Neural progenitor cell (in vitro differentiated cells): Measurements from ENCODE around the gene HCAR3. TPM values are rescaled to one million over a fixed set of nuclear protein-coding genes. Genes with fewer than 3 reads are reported as not detected.
"Not testable (repeated sequence)": the region's sequence is repeated elsewhere in the genome, so short reads cannot be mapped to it uniquely, and the experiment has no call there.

Experiments
- DNase-seq: peaks from one replicate; pipeline ENCODE4 v3.0.0-alpha.2; 2016; ENCODE audit warnings: low spot score
- H2AFZ ChIP-seq: fragments of 200-600 bp; sonication (generic); replicated peaks from 2 replicates; pipeline ENCODE4 v1.6.1; 2016; ENCODE audit warnings: antibody characterized with exemption
- H3F3A ChIP-seq: fragments of 200-600 bp; sonication (generic); 2 replicates; pipeline ENCODE4 v1.6.1; 2016; ENCODE audit warnings: antibody characterized with exemption, low read depth
- H3K27ac ChIP-seq: fragments of 200-600 bp; sonication (generic); 2 replicates; pipeline ENCODE4 v1.5.1; 2016; ENCODE audit warnings: mild to moderate bottlenecking
- H3K27me3 ChIP-seq: fragments of 200-600 bp; sonication (generic); 2 replicates; pipeline ENCODE4 v1.6.1; 2016; ENCODE audit warnings: mild to moderate bottlenecking, moderate library complexity
- H3K36me3 ChIP-seq: fragments of 200-600 bp; sonication (generic); 2 replicates; pipeline ENCODE4 v1.5.1; 2016
- H3K4me1 ChIP-seq: fragments of 200-600 bp; sonication (generic); 2 replicates; pipeline ENCODE4 v1.6.1; 2016; ENCODE audit warnings: mixed run types
- H3K4me2 ChIP-seq: fragments of 200-600 bp; sonication (generic); 2 replicates; pipeline ENCODE4 v1.6.1; 2016
- H3K4me3 ChIP-seq: fragments of 200-600 bp; sonication (generic); 2 replicates; pipeline ENCODE4 v1.5.1; 2016
- H3K79me2 ChIP-seq: fragments of 200-600 bp; sonication (generic); 2 replicates; pipeline ENCODE4 v1.6.1; 2016; ENCODE audit warnings: low read depth
- H3K9ac ChIP-seq: fragments of 200-600 bp; sonication (generic); 2 replicates; pipeline ENCODE4 v1.6.1; 2016
- H3K9me3 ChIP-seq: fragments of 200-600 bp; sonication (generic); 2 replicates; pipeline ENCODE4 v1.5.1; 2016; ENCODE audit warnings: low read depth
- H4K20me1 ChIP-seq: fragments of 200-600 bp; sonication (generic); 2 replicates; pipeline ENCODE4 v1.6.1; 2016; ENCODE audit warnings: low read depth
- H3K27ac Mint-ChIP-seq: 3 replicates; pipeline ENCODE4 v1.8.0; 2021; ENCODE audit warnings: mixed read lengths
- H3K27me3 Mint-ChIP-seq: 2 replicates; pipeline ENCODE4 v1.8.0; 2022; ENCODE audit warnings: low read depth, mild to moderate bottlenecking, inconsistent platforms, moderate library complexity, mixed read lengths; ENCODE audit not compliant: insufficient read depth
- H3K36me3 Mint-ChIP-seq: 3 replicates; pipeline ENCODE4 v1.8.0; 2021; ENCODE audit warnings: mixed read lengths
- H3K4me1 Mint-ChIP-seq: 3 replicates; pipeline ENCODE4 v1.8.0; 2021; ENCODE audit warnings: mixed read lengths
- H3K4me3 Mint-ChIP-seq: 3 replicates; pipeline ENCODE4 v1.8.0; 2021; ENCODE audit warnings: mild to moderate bottlenecking, moderate library complexity, mixed read lengths
- H3K9me3 Mint-ChIP-seq: 3 replicates; pipeline ENCODE4 v1.8.0; 2020; ENCODE audit warnings: mixed read lengths
- CTCF ChIP-seq: fragments of 200-600 bp; sonication (generic); IDR thresholded peaks from 2 replicates; pipeline ENCODE4 v1.5.1; 2017; ENCODE audit warnings: antibody characterized with exemption, mild to moderate bottlenecking
- EZH2 ChIP-seq: fragments of 200-600 bp; sonication (generic); IDR thresholded peaks from 2 replicates; pipeline ENCODE4 v1.6.1; 2017; ENCODE audit warnings: antibody characterized with exemption, mild to moderate bottlenecking, moderate library complexity
- EZH2phosphoT487 ChIP-seq: fragments of 200-600 bp; sonication (generic); IDR thresholded peaks from 2 replicates; pipeline ENCODE4 v1.6.1; 2017; ENCODE audit warnings: antibody characterized with exemption
- total RNA-seq: library from RNA; depleted of rRNA; stranded (reverse); fragments of >200 nt; gene quantifications from 2 replicates; pipeline ENCODE4 v1.2.3, GENCODE V29; 2015; ENCODE audit warnings: low replicate concordance

Gene HCAR3
- total RNA-seq = not detected in 2 replicates

GRCh38 chr12:122716658-122717057 lies at the start of gene HCAR3:
Gene HCAR3, minus strand, starts transcription at chr12:122716811. Its CDS starts 74 bp downstream, at chr12:122716737.
- H3K9me3 Mint-ChIP-seq, H4K20me1 ChIP-seq, H3K36me3 Mint-ChIP-seq, H2AFZ ChIP-seq, H3K4me1 ChIP-seq, H3K9me3 ChIP-seq, H3K79me2 ChIP-seq, H3K4me2 ChIP-seq, H3K9ac ChIP-seq, DNase-seq, H3F3A ChIP-seq, H3K36me3 ChIP-seq, H3K4me3 ChIP-seq, H3K27ac Mint-ChIP-seq, H3K27me3 Mint-ChIP-seq, H3K4me3 Mint-ChIP-seq, H3K27ac ChIP-seq, H3K27me3 ChIP-seq, H3K4me1 Mint-ChIP-seq: not testable (repeated sequence)

- Mint-ChIP-seq H3K9me3 (no peaks in the 10 kb centered on the region), H3K27me3 (no peaks in the 10 kb centered on the region), H3K4me1 (peaks cover 12% of the 10 kb centered on the region), H3K27ac (no peak overlapping the region), H3K4me3 (no peak overlapping the region), H3K36me3 (peaks cover 36% of the 10 kb centered on the region)
- H3F3A ChIP-seq = no peaks in the 10 kb centered on the region
- DNase-seq = no peak
- no peak for TF ChIP-seq EZH2
- no peak for TF ChIP-seq CTCF
- no peak for TF ChIP-seq EZH2phosphoT487
- no peak overlapping the region for H3K27ac ChIP-seq
- H2AFZ ChIP-seq = no peak overlapping the region
- H3K79me2 ChIP-seq = peaks cover 96% of the 10 kb centered on the region
- no peaks in the 10 kb centered on the region for H3K27me3 ChIP-seq
- H4K20me1 ChIP-seq = peaks cover 37% of the 10 kb centered on the region
- H3K9ac ChIP-seq = no peak overlapping the region
- no peak overlapping the region for H3K4me2 ChIP-seq
- H3K4me1 ChIP-seq = peaks cover 10% of the 10 kb centered on the region
- peaks cover 29% of the 10 kb centered on the region for H3K36me3 ChIP-seq
- no peak overlapping the region for H3K4me3 ChIP-seq
- no peaks in the 10 kb centered on the region for H3K9me3 ChIP-seq
These were observed 41.0 kb upstream of the HCAR3 start for GRCh38 chr12:122757568-122757967.

- H3K36me3 Mint-ChIP-seq = peaks cover 31% of the 10 kb centered on the region
- Histone ChIP-seq H3K27ac (no peak overlapping the region), H3K4me3 (no peak overlapping the region), H3K9ac (peak overlapping the region; percentile 98), H3F3A (peaks cover 23% of the 10 kb centered on the region), H3K4me2 (no peak overlapping the region), H3K27me3 (no peaks in the 10 kb centered on the region), H3K36me3 (peaks cover 20% of the 10 kb centered on the region), H3K79me2 (peaks cover 69% of the 10 kb centered on the region), H3K4me1 (peaks cover 25% of the 10 kb centered on the region), H3K9me3 (no peaks in the 10 kb centered on the region), H4K20me1 (peaks cover 15% of the 10 kb centered on the region), H2AFZ (no peak overlapping the region)
- no peak overlapping the region for H3K4me3 Mint-ChIP-seq
- TF ChIP-seq EZH2 = no peak
- TF ChIP-seq EZH2phosphoT487 = no peak
- no peak for TF ChIP-seq CTCF
- H3K27ac Mint-ChIP-seq = no peak overlapping the region
- peaks cover 30% of the 10 kb centered on the region for H3K4me1 Mint-ChIP-seq
- no peaks in the 10 kb centered on the region for H3K9me3 Mint-ChIP-seq
- H3K27me3 Mint-ChIP-seq = no peaks in the 10 kb centered on the region
- DNase-seq = no peak
These were observed 38.2 kb upstream of the HCAR3 start for GRCh38 chr12:122754790-122755189.

- Histone ChIP-seq H4K20me1 (peaks cover 5% of the 10 kb centered on the region), H3K4me1 (peaks cover 27% of the 10 kb centered on the region), H3K9me3 (no peaks in the 10 kb centered on the region), H3K27ac (no peak overlapping the region), H3K4me3 (peak overlapping the region; percentile 86), H3K79me2 (peaks cover 54% of the 10 kb centered on the region), H3F3A (peaks cover 29% of the 10 kb centered on the region), H3K9ac (peak overlapping the region; percentile 98), H2AFZ (peak overlapping the region; percentile 53), H3K4me2 (peak overlapping the region; percentile 88), H3K36me3 (peaks cover 20% of the 10 kb centered on the region), H3K27me3 (no peaks in the 10 kb centered on the region)
- H3K4me1 Mint-ChIP-seq = peaks cover 33% of the 10 kb centered on the region
- H3K27ac Mint-ChIP-seq = peak overlapping the region; percentile 89
- peak overlapping the region; percentile 92 for H3K4me3 Mint-ChIP-seq
- H3K36me3 Mint-ChIP-seq = peaks cover 30% of the 10 kb centered on the region
- no peaks in the 10 kb centered on the region for H3K27me3 Mint-ChIP-seq
- H3K9me3 Mint-ChIP-seq = no peaks in the 10 kb centered on the region
- no peak for DNase-seq
- TF ChIP-seq EZH2phosphoT487 = no peak
- no peak for TF ChIP-seq EZH2
- TF ChIP-seq CTCF = no peak
These were observed 36.7 kb upstream of the HCAR3 start for GRCh38 chr12:122753319-122753650.
